ENCODE data around the gene COL5A2. TPM values are rescaled to one million over a fixed set of nuclear protein-coding genes. Genes with fewer than 3 reads are reported as not detected.

Gene COL5A2
- total RNA-seq, 1 donor from 2014 or later: 29.8 TPM

DNA sequence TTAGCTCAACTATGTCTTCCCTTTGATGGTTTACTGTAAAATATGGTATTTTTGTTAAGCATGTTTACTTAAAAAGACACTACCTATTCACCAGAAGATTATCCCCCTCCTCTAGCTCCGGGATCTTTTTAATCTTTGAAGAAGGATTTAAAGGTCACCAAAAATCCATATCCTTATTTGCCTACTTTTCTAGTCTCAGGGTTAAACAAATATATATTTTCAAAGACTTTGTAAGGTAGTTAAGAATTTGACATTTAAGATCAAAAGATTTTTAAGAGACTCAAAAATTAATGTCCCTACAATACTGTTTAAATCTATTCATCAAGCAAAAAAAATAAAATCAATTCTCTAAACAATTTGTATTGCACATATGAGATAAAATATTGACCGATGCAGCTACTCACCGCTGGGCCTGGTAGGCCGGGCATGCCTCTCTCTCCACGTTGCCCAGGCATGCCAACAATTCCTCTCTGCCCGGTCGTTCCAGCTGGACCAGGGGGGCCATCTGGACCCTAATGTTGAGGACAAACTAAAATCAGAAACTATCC, 129.3 kb downstream of the COL5A2 start:
- H3K9me3 ChIP-seq: no peaks in the 10 kb centered on the region
- TF ChIP-seq, protein P1, sequence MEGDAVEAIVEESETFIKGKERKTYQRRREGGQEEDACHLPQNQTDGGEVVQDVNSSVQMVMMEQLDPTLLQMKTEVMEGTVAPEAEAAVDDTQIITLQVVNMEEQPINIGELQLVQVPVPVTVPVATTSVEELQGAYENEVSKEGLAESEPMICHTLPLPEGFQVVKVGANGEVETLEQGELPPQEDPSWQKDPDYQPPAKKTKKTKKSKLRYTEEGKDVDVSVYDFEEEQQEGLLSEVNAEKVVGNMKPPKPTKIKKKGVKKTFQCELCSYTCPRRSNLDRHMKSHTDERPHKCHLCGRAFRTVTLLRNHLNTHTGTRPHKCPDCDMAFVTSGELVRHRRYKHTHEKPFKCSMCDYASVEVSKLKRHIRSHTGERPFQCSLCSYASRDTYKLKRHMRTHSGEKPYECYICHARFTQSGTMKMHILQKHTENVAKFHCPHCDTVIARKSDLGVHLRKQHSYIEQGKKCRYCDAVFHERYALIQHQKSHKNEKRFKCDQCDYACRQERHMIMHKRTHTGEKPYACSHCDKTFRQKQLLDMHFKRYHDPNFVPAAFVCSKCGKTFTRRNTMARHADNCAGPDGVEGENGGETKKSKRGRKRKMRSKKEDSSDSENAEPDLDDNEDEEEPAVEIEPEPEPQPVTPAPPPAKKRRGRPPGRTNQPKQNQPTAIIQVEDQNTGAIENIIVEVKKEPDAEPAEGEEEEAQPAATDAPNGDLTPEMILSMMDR (IDR thresholded peaks at IDR 0.05): no peak
- DNase-seq (no peak), ATAC-seq (no peak)
- H3K27ac ChIP-seq: no peak overlapping the region
- no peaks in the 10 kb centered on the region for H3K4me1 ChIP-seq
- H3K36me3 ChIP-seq: peaks cover 10% of the 10 kb centered on the region
- intact Hi-C loops (cut with DNase I): no loop called here
- no peaks in the 10 kb centered on the region for H3K27me3 ChIP-seq
- no peak overlapping the region for H3K4me3 ChIP-seq

DNA sequence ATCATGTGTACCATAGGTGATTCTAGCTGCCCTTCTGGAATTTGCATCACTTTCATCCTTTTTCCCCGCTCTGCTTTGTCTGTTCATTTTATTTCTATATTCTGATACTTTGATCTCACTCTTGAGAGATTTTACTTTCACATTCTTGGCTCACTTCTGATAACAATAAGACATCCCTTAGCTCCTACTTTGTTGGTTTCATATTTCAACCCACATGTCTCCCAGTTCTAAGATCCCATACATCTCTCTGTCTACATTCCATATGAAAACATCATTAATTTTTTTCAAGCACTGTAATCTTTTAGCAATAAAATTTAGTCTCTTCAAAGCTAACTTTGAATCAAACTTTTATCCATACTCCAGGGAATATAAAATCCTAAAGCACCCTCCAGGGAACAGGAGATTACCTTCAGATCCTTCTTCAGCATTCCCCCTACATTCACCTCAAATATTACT, 129.8 kb downstream of the COL5A2 start:
- no peak for DNase-seq

DNA sequence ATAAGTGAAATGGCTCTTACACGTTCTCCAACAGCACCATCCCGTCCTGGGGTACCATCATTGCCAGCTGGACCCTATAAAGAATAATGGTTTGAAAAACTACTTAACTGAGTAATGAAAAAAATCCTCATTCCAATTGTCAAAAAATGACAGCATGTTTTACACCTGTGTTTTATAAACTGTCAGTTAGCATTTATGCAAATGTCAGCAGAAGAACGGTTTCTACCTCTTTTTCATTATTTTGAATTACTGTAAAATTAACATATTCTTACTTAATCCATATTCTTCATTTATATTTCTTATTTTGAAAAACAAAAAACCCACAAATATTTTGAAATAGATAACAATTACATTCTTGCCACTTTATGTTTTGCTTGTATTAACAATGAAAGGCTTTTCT, 131.4 kb downstream of the COL5A2 start:
- H3K36me3 ChIP-seq: peaks cover 12% of the 10 kb centered on the region
- ATAC-seq (no peak), DNase-seq (no peak)
- no peaks in the 10 kb centered on the region for H3K4me1 ChIP-seq
- intact Hi-C loops (cut with DNase I): no loop called here
- H3K9me3 ChIP-seq: no peaks in the 10 kb centered on the region
- TF ChIP-seq, protein P1 (IDR thresholded peaks at IDR 0.05): no peak
- no peaks in the 10 kb centered on the region for H3K27me3 ChIP-seq
- H3K4me3 ChIP-seq: no peak overlapping the region
- H3K27ac ChIP-seq: no peak overlapping the region

More for the DNA sequence above, 129.8 kb downstream of the COL5A2 start:
- H3K27me3 ChIP-seq: no peaks in the 10 kb centered on the region
- H3K27ac ChIP-seq: no peak overlapping the region
- H3K4me3 ChIP-seq: no peak overlapping the region
- H3K4me1 ChIP-seq: no peaks in the 10 kb centered on the region
- no peak for ATAC-seq
- TF ChIP-seq, protein P1 (IDR thresholded peaks at IDR 0.05): no peak
- peaks cover 12% of the 10 kb centered on the region for H3K36me3 ChIP-seq
- intact Hi-C loops (cut with DNase I): no loop called here
- no peaks in the 10 kb centered on the region for H3K9me3 ChIP-seq

DNA sequence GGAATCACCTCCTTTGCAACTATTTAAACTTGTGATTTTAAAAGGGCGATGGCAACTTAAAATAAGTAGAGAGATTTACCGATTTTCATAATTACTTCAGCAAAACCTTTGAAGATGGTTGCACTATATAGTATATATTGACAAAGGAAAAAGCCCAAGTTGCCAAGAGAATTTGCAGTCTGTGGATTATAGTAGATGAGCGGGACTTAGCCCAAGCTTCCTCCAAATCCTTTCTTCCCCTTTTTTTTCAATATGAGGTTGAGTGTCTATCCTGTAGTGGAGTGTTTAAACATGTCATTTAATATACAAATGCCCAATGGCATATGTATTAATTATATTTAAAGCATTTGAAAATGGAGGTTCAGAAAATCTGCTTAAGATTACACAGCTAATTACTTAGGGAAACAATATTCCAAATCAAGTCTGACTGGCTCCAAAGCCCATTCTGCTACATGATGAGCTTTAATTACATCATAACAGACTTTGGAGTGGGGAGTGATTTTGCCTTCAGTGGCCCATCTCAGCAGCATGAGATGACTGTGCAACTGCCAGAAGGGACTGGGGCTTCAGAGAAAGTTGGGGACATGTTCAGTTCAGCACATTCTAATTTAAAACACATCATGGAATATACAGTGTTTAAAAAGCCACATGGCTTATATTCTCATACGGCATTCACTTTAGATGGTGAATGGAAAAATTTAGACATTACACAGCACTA, 132.2 kb downstream of the COL5A2 start:
- no peaks in the 10 kb centered on the region for H3K4me1 ChIP-seq
- intact Hi-C loops (cut with DNase I): no loop called here
- no peaks in the 10 kb centered on the region for H3K27me3 ChIP-seq
- H3K36me3 ChIP-seq: peaks cover 10% of the 10 kb centered on the region
- H3K27ac ChIP-seq: no peak overlapping the region
- H3K9me3 ChIP-seq: no peaks in the 10 kb centered on the region
- no peak for ATAC-seq
- TF ChIP-seq, protein P1 (IDR thresholded peaks at IDR 0.05): no peak
- no peak for DNase-seq
- H3K4me3 ChIP-seq: no peak overlapping the region

DNA sequence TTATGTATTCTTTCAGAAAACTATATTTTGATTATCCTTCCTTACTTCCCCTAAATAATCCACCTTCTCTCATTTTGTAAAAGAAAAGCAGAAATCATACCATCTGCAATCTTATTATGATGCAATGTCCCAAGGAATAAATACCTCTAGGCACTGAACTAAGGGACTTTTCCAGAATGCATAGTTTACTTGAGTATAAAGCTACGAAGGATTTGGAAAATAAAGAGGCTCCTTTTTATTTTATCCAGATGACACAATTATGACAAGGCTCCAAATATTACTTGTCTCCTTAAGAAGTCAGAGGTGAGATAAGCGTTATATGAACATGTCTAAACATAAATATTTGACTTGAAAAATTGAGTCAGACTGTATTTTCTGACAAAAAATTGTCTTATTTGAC, 133.2 kb downstream of the COL5A2 start:
- intact Hi-C loops (cut with DNase I): no loop called here
- Histone ChIP-seq H3K27ac (no peak overlapping the region), H3K4me1 (no peaks in the 10 kb centered on the region), H3K27me3 (no peaks in the 10 kb centered on the region), H3K9me3 (no peaks in the 10 kb centered on the region), H3K4me3 (no peak overlapping the region), H3K36me3 (peaks cover 13% of the 10 kb centered on the region)
- ATAC-seq (no peak), DNase-seq (no peak)
- TF ChIP-seq, protein P1 (IDR thresholded peaks at IDR 0.05): no peak

Data from upper lobe of right lung (tissue), 1 donor.